Iris pigment epithelial cell (primary cell): ENCODE data around the gene NOVA2.
"Not testable (repeated sequence)": the region's sequence is repeated elsewhere in the genome, so short reads cannot be mapped to it uniquely, and the experiment has no call there.

Source experiments
- DNase-seq: peaks from one replicate; pipeline ENCODE4 v3.0.0-alpha.2; 2011; ENCODE audit warnings: low read depth

NOVA2 gene

DNA sequence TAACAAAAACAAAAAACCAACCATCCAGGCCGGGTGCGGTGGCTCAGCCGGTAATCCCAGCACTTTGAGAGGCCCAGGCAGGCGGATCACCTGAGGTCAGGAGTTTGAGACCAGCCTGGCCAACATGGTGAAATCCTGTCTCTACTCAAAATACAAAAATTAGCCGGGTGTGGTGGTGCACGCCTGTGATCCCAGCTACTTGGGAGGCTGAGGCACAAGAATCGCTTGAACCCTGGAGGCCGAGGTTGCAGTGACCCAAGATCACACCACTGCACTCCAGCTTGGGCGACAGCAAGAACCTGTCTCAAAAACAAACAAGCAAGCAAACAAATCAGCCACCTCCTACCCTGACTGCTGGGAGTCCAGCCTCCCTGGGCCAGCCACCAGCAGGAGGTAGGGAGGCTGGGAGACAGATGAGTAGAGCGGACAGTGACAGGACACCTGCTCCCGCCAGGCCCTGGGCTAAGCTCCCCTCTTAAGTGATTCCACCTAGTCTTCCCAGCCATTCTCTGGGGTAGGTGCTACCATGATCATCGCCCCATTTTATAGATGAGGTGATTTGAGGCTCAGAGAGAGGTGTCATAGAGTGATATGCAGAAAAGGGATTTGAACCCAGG is 77.6 kb downstream of the NOVA2 start:
- not testable (repeated sequence) for DNase-seq

DNA sequence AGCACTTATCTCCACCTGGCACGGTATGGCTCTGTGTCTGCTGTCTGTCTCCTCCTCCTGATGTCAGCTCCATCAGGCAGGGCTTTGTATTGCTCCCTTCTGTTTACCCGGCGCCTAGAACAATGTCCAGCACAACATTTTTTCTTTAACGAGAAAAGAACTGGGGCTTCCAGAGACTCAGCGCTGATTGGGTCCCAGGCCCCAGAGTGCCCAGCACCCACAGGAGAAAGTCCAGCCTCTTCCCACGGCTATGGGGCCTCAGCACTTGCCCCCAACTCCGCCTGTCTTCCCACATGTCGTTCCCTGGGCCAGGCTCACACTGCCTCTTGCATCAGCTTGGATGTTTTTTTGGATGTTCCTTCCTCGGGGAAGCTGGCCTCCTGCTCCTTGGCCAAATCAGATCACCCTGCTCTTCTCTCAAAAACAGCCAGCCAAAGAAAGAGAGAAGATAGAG is 78.1 kb downstream of the NOVA2 start:
- DNase-seq, result no peak

DNA sequence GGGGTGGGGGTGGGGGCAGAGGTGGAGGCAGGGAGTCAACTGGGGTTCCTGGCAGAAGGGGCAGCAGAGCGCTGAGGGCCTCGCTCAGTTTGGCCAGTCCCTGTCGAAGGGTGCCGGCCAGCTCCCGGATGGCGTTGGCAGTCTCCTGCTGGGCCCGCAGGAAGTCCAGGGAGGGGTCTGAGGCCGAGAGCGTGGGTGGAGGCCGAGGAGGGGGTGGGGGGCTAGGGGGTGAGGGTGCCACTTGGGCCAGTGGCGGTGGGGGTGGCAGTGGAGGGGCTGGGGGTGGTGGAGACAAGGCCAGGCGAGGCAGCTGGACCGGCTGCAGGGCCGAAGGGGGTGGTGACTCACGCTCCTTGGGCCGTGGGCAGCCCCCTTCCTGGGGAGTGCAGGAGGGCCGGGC is 82.8 kb downstream of the NOVA2 start:
- no peak for DNase-seq

DNA sequence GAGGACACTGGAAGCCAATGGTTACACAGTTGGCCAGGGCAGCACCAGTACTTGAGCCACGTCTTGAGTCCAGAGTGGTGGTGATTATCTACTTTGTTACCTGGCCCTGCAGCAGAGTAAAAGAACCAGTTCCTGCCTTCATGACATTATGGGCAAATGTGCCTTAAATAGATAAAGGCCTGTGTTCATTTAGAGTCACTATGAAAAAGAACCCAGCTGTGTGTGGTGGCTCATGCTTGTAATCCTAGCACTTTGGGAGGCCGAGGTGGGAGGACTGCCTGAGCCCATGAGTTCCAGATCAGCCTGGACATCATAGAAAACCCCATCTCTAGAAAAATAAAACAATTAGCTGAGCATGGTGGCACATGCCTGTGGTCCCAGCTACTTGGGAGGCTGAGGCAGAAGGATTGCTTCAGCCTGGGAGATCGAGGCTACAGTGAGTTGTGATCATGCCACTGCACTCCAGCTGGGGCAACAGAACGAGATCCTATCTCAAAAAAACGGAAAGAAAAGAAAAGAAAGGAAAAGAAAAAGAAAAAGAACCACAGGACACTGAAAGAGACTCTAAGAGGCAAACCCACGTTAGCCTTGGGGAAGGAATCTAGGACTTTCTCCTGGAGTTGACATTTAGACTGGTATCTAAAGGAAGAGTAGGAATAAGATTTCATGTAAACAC is 84.3 kb downstream of the NOVA2 start:
- no peak for DNase-seq

DNA sequence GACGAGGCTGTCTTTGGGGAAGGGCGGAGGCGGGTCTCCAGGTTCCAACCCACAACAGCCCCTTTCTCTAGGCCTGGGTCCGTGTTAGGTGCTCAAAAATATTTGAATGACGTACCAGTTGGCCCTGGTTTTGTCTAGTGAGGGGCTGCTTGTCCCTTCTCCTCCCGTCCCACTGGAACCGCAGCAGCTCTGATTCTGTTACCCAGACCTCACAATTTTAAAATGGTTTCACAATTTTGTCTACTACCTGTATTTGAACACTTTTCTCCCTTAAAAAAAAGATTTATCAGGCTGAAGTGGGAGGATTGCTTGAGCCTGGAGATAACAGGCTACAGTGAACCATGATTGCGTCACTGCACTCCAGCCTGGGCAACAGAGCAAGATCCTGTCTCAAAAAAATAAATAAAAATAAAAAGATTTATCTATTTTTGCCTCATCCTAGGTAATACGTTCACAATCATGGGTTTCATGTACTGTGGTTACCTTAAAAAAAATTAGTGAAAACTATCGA is 86.4 kb downstream of the NOVA2 start:
- no peak for DNase-seq

DNA sequence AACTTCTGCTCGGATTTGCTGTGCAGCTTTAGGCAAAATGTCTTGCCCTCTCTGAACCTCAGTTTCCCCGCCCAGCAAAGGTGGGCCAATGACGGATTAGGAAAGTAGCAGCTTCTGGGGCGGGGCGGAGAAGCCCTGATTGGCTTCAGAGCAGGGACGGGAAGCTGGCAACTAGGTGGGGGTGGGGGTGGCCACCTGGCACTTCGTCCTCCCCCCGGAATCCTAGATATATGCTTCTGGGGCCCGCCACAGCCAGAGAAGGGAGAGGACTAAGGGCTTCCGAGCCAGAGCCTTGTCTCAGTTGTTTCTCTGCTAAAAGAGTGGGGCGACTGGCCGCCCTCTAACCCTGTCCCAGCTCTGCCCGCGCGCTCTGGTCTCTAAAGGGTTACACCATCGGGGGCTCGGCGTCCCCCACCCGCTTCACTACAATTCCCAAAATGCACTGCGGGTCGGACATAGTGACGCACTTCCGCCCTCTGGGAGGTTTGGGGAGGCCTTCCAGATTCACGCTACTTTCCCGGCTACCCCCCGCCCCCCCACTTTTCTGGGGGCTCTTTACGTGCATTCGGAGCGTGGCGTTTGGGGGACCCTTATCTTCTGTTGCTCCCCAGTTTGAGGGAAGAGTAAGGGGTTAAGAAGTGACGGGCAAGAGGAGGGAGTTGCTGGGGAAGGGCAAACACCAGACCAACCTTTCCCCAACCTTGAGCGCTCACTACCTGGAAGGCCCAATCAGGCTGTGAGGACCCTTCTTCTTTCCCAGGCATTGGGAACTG is 87.1 kb downstream of the NOVA2 start:
- DNase-seq, result peak; percentile 96

DNA sequence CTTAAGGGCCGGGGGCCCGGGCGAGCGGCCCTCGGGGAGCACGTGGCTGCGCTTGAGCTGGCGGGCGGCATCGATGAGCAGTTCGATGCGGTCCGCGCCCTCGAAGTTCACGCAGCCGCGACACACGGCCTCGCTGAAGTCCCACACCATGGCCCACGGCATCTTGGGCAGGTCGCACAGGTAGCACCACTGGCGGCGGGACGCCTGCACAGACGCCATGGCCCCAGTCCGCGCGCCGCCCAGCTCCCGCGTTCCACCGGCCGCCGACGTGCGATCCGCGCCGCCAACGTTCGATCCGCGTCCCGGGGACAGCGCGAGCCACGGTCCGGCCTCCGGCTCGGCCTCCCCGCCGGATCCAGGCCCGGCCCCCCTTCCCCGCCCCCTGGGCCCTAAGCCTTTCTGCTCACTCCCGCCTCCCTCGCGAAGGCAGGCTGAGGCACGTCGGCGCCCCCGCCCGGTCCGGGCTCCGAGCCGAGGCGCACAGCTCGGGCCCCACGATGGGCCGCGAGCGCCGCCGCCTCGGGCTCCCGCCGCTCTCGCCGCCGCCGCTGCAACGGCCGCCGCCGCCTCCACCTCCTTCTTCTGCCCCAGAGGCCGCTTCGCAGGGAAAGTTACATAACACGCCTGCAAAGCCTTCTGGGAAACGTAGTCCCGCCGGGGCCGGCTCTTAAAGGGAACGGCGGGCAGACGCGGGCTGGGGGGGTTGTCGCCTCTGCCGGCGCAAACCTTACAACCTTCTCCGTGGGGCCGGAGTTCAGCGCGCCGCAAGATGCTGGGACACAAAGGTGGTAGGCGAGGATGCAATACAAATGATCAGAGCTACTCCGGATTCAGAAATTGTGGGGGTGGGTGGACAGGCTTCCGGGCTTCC is 87.9 kb downstream of the NOVA2 start, which contains the start of gene IRF2BP1:
IRF2BP1 (minus strand) TSS at position 586 of the 871 bp plus-strand sequence; CDS start at position 219, 367 bp downstream.
- DNase-seq, result peak; percentile 96

DNA sequence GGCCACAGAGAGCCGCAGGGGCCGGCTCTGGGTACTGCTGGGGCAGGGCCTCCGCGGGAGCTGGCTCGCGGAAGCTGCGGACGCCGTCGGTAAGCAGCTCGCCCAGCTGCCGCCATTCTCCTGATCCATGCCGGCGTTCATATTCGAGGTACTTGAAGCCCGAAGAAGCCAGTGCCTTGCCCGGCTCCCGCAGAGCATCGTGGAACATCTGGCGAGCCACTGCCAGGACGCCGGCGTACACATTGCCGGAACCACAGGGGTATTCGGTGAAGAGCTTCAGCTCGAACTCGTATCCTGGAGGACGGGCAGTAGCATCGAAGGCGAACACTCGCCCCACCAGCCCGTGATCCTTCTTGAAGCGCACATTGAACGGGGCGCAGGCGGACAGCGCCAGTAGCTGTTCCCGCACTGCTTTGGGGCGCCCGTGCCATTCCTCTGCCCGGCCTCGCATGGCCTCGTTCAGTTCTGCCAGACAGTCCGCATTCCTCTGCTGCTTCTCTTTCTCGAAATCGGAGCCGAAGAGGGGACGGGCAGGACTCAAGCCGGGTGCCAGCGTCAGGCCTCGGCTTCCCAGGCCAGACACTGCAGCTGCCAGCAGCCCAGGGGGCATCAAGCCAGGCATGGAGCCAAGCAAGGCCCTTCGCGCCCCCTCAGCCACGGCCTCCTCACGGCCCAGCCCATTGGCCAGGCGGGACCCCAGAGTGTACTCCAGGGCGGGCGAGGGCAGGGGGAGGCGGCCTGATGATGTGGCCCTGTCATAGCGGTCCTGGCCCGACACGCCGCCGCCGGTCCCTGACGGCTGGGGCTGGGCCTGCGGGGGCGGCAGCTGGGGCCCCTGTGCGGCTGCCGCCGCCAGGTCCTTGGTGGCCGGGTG is 88.7 kb downstream of the NOVA2 start:
- no peak for DNase-seq

DNA sequence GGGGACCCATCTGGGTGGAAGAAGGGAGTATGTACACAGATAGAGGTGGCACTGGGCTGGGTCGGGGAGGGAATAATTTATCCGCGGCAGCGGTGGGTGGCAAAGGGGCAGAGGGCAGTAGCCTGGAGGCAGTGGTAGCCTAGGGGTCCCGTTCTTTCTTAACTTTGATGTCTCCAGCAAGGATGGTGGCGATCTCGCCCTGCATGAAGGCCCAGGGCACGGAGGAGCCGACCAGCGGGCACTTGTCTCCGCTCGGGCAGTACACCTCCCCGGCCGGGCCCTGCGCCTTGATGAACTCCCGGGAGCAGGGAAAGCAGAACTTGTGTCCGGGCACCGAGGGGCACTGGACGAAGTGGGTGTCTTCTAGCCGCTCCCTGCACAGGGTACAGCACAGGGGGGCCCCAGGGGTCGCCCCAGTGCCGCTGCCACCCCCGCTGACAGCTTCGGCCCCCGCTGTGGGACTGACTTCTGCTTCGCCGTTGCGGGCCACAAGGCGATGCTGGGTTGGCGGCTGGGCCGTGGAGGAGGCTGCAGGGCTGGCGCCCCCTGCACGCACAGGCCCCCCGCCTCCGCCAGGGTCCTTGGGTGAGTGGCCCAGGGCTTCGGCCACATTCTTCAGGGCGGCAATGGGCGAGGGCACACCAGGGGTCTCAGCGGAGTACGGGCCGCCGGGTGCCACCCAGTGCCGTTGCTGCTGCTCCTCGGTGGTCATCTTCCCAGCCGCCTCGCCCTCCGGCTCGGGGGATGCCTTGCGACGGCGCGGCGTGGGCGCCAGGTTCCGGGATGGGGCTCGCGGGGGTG is 89.6 kb downstream of the NOVA2 start:
- no peak for DNase-seq
